ENCODE measurements around the gene LAP3. TPM values are rescaled to one million over a fixed set of nuclear protein-coding genes. Genes with fewer than 3 reads are reported as not detected.
"Not testable (repeated sequence)": the region's sequence is repeated elsewhere in the genome, so short reads cannot be mapped to it uniquely, and the experiment has no call there.

Gene LAP3
- total RNA-seq, 1 donor from 2014 or later, result 58.9 TPM

GRCh38 chr4:17560065-17560673 lies 16.8 kb upstream of the LAP3 start:
- intact Hi-C loops (cut with DNase I), result no loop called here
- DNase-seq (ENCODE audit: low spot score), result no peak

GRCh38 chr4:17561195-17561909 lies 15.6 kb upstream of the LAP3 start:
- DNase-seq (ENCODE audit: low spot score), result no peak
- intact Hi-C loops (cut with DNase I), result no loop called here

GRCh38 chr4:17562157-17562556 lies 14.8 kb upstream of the LAP3 start:
- intact Hi-C loops (cut with DNase I), result no loop called here
- no peak for DNase-seq (ENCODE audit: low spot score)

- DNase-seq (ENCODE audit: low spot score), result no peak
- intact Hi-C loops (cut with DNase I), result no loop called here
Observed at GRCh38 chr4:17565846-17566245, 11.2 kb upstream of the LAP3 start.

- intact Hi-C loops (cut with DNase I), result no loop called here
- no peak for DNase-seq (ENCODE audit: low spot score)
Observed at GRCh38 chr4:17567271-17567670, 9.7 kb upstream of the LAP3 start.

- intact Hi-C loops (cut with DNase I), result no loop called here
- DNase-seq (ENCODE audit: low spot score), result no peak
Observed at GRCh38 chr4:17574206-17574605, 2.8 kb upstream of the LAP3 start.

- DNase-seq (ENCODE audit: low spot score), result not testable (repeated sequence)
Observed at GRCh38 chr4:17575177-17575576, 1.8 kb upstream of the LAP3 start.

GRCh38 chr4:17577665-17578481 lies 875 bp downstream of the LAP3 start:
- DNase-seq (ENCODE audit: low spot score), result peak; percentile 78
- intact Hi-C loops (cut with DNase I), result loop anchor here (1.0 to 2.0 kb wide), 3 partner anchors 36 to 443 kb away; partner anchors contain the start of genes DCAF16, LCORL, MED28 and NCAPG

More at GRCh38 chr4:17575177-17575576, 1.8 kb upstream of the LAP3 start:
- intact Hi-C loops (cut with DNase I), result not testable (repeated sequence)

GRCh38 chr4:17578482-17578891 lies 1.5 kb downstream of the LAP3 start:
- intact Hi-C loops (cut with DNase I), result loop anchor here (1.0 kb wide), 1 partner anchor 36 kb away; the partner anchor contains the start of gene MED28
- no peak for DNase-seq (ENCODE audit: low spot score)

GRCh38 chr4:17580969-17581368 lies 4.0 kb downstream of the LAP3 start:
- intact Hi-C loops (cut with DNase I), result no loop called here
- no peak for DNase-seq (ENCODE audit: low spot score)

GRCh38 chr4:17583276-17583675 lies 6.3 kb downstream of the LAP3 start:
- no peak for DNase-seq (ENCODE audit: low spot score)
- intact Hi-C loops (cut with DNase I), result no loop called here

- intact Hi-C loops (cut with DNase I), result no loop called here
- no peak for DNase-seq (ENCODE audit: low spot score)
Observed at GRCh38 chr4:17583941-17584340, 6.9 kb downstream of the LAP3 start.

- no peak for DNase-seq (ENCODE audit: low spot score)
- intact Hi-C loops (cut with DNase I), result no loop called here
Observed at GRCh38 chr4:17584521-17585213, 7.7 kb downstream of the LAP3 start.

GRCh38 chr4:17587094-17587822 lies 10.3 kb downstream of the LAP3 start:
- DNase-seq (ENCODE audit: low spot score), result no peak
- intact Hi-C loops (cut with DNase I), result no loop called here

- no peak for DNase-seq (ENCODE audit: low spot score)
- intact Hi-C loops (cut with DNase I), result no loop called here
Observed at GRCh38 chr4:17589355-17589754, 12.4 kb downstream of the LAP3 start.

GRCh38 chr4:17595471-17596005 lies 18.5 kb downstream of the LAP3 start:
- intact Hi-C loops (cut with DNase I), result no loop called here
- peak; percentile 12 for DNase-seq (ENCODE audit: low spot score)

- DNase-seq (ENCODE audit: low spot score), result no peak
- intact Hi-C loops (cut with DNase I), result no loop called here
Observed at GRCh38 chr4:17597517-17597916, 20.5 kb downstream of the LAP3 start.

- peak; percentile 49 for DNase-seq (ENCODE audit: low spot score)
- intact Hi-C loops (cut with DNase I), result no loop called here
Observed at GRCh38 chr4:17599826-17600225, 22.8 kb downstream of the LAP3 start.

GRCh38 chr4:17605236-17605635 lies 28.2 kb downstream of the LAP3 start:
- intact Hi-C loops (cut with DNase I), result no loop called here
- DNase-seq (ENCODE audit: low spot score), result no peak

Data from cardiac septum (tissue), 1 donor.